H1 (cell line): ENCODE results near the gene NDUFB8. TPM values are rescaled to one million over a fixed set of nuclear protein-coding genes. Genes with fewer than 3 reads are reported as not detected.

Experiments used
- CTCF ChIA-PET: fragments of 300-600 bp; sonication (Branson Sonifier 250); formaldehyde crosslinking; loops from one replicate; lab custom pipeline; 2021; ENCODE audit not compliant: partially characterized antibody; lab: Charles Lee
- POLR2A ChIA-PET: fragments of 300-600 bp; sonication (Branson Sonifier 250); formaldehyde crosslinking; loops from one replicate; lab custom pipeline; 2021; ENCODE audit warnings: inconsistent platforms; ENCODE audit not compliant: partially characterized antibody; lab: Charles Lee
- DNase-seq, 2 experiments: peaks; one replicate each; pipeline versions ENCODE4 v3.0.0 to v3.0.0-alpha.2; 2010 to 2022; ENCODE audit warnings: low spot score in 2 of 2, low read depth in 1 of 2, mixed read lengths in 1 of 2
- FAIRE-seq: peaks from 2 replicates; lab custom pipeline; 2011; peaks lifted over from hg19 to GRCh38; lab: Jason Lieb, UNC
- H2AFZ ChIP-seq: 2 replicates; pipeline ENCODE4 v1.8.1; 2012; ENCODE audit warnings: low read length, inconsistent platforms
- H2AK5ac ChIP-seq: 2 replicates; pipeline ENCODE4 v1.6.1; 2013; ENCODE audit warnings: low read depth, low read length
- H2BK120ac ChIP-seq: replicated peaks from 2 replicates; pipeline ENCODE3; 2013; ENCODE audit warnings: low read depth, low read length, inconsistent platforms
- H2BK12ac ChIP-seq: 2 replicates; pipeline ENCODE4 v1.6.1; 2013; ENCODE audit warnings: low read depth, low read length
- H2BK15ac ChIP-seq: 2 replicates; pipeline ENCODE4 v1.6.1; 2013; ENCODE audit warnings: low read length
- H2BK20ac ChIP-seq: 2 replicates; pipeline ENCODE4 v1.6.1; 2013; ENCODE audit warnings: low read length
- H2BK5ac ChIP-seq: 2 replicates; pipeline ENCODE4 v1.6.1; 2013; ENCODE audit warnings: low read depth, low read length
- H3K14ac ChIP-seq: 2 replicates; pipeline ENCODE4 v1.6.1; 2013; ENCODE audit warnings: inconsistent platforms; ENCODE audit not compliant: insufficient read length
- H3K18ac ChIP-seq: 2 replicates; pipeline ENCODE4 v1.6.1; 2013; ENCODE audit warnings: low read length; ENCODE audit errors: extremely low read depth
- H3K23ac ChIP-seq: 2 replicates; pipeline ENCODE4 v1.6.1; 2013; ENCODE audit warnings: inconsistent platforms; ENCODE audit not compliant: insufficient read length
- H3K23me2 ChIP-seq: 2 replicates; pipeline ENCODE4 v1.6.1; 2013; ENCODE audit warnings: low read depth, low read length
- H3K27ac ChIP-seq: 2 replicates; pipeline ENCODE4 v1.6.1; 2011; ENCODE audit warnings: low read depth, low read length, inconsistent platforms
- H3K27me3 ChIP-seq, 4 experiments: replicated peaks in 1 of 4; 1 replicate in 1 of 4; 2 replicates in 3 of 4; pipeline versions ENCODE4 v1.6.1 to v1.8.1; 2011 to 2013; ENCODE audit warnings: low read length in 3 of 4, mild to moderate bottlenecking in 3 of 4, inconsistent platforms in 2 of 4, mixed read lengths in 2 of 4, moderate library complexity in 1 of 4; ENCODE audit not compliant: control insufficient read depth in 3 of 4, insufficient read depth in 3 of 4; ENCODE audit errors: extremely low read depth in 1 of 4
- H3K36me3 ChIP-seq, 4 experiments: 2 replicates each; pipeline versions ENCODE4 v1.6.1 to v1.8.1; 2011 to 2013; ENCODE audit warnings: mild to moderate bottlenecking in 4 of 4, low read length in 3 of 4, moderate library complexity in 2 of 4, control low read depth in 1 of 4, inconsistent platforms in 1 of 4; ENCODE audit not compliant: insufficient read depth in 4 of 4, control insufficient read depth in 2 of 4
- H3K4ac ChIP-seq: replicated peaks from 2 replicates; pipeline ENCODE3; 2013; ENCODE audit warnings: low read length, low read depth, mixed read lengths, inconsistent platforms; ENCODE audit not compliant: insufficient read length
- H3K4me1 ChIP-seq, 4 experiments: replicated peaks in 1 of 4; 1 replicate in 1 of 4; 2 replicates in 3 of 4; pipeline versions ENCODE4 v1.6.1 to v1.8.1; 2011 to 2013; ENCODE audit warnings: low read length in 3 of 4, inconsistent platforms in 2 of 4, mixed read lengths in 1 of 4; ENCODE audit not compliant: insufficient read depth in 4 of 4, control insufficient read depth in 3 of 4
- H3K4me2 ChIP-seq, 2 experiments: 2 replicates each; pipeline versions ENCODE4 v1.6.1 to v1.8.1; 2011 to 2013; ENCODE audit warnings: low read depth in 2 of 2, low read length in 2 of 2, control low read depth in 1 of 2, inconsistent platforms in 1 of 2, mild to moderate bottlenecking in 1 of 2; ENCODE audit not compliant: insufficient read depth in 1 of 2
- H3K4me3 ChIP-seq, 4 experiments: fragments of 200-600, 300-600 bp in 1 of 4; sonication (generic), shearing (Covaris generic), sonication (Bioruptor Twin) in 1 of 4; 2 replicates each; pipeline versions ENCODE4 v1.5.1 to v1.8.1; 2011 to 2016; ENCODE audit warnings: low read length in 4 of 4, low read depth in 3 of 4, control low read depth in 2 of 4, inconsistent platforms in 2 of 4, mild to moderate bottlenecking in 2 of 4, mixed read lengths in 1 of 4, moderate library complexity in 1 of 4; ENCODE audit not compliant: insufficient read depth in 2 of 4; ENCODE audit errors: extremely low read depth in 1 of 4
- H3K56ac ChIP-seq: replicated peaks from 2 replicates; pipeline ENCODE3; 2013; ENCODE audit warnings: low read depth, mild to moderate bottlenecking, mixed read lengths, low read length, inconsistent platforms; ENCODE audit not compliant: insufficient read length
- H3K79me1 ChIP-seq: 2 replicates; pipeline ENCODE4 v1.6.1; 2013; ENCODE audit warnings: low read depth, low read length, control low read depth
- H3K79me2 ChIP-seq, 2 experiments: 2 replicates each; pipeline versions ENCODE4 v1.6.1 to v1.8.1; 2012 to 2013; ENCODE audit warnings: low read length in 2 of 2, mild to moderate bottlenecking in 2 of 2, inconsistent platforms in 1 of 2; ENCODE audit not compliant: insufficient read depth in 2 of 2, control insufficient read depth in 1 of 2
- H3K9ac ChIP-seq, 4 experiments: replicated peaks in 1 of 4; 1 replicate in 1 of 4; 2 replicates in 3 of 4; pipeline versions ENCODE4 v1.6.1 to v1.8.1; 2011 to 2013; ENCODE audit warnings: low read depth in 3 of 4, low read length in 3 of 4, control low read depth in 2 of 4, mild to moderate bottlenecking in 2 of 4, moderate library complexity in 2 of 4, inconsistent platforms in 1 of 4; ENCODE audit errors: extremely low read depth in 1 of 4
- H3K9me3 ChIP-seq, 2 experiments: 2 replicates each; pipeline versions ENCODE4 v1.6.1 to v1.8.1; 2012 to 2013; ENCODE audit warnings: mild to moderate bottlenecking in 2 of 2, moderate library complexity in 2 of 2, control low read depth in 1 of 2, inconsistent platforms in 1 of 2, low read depth in 1 of 2, low read length in 1 of 2, mixed read lengths in 1 of 2; ENCODE audit not compliant: insufficient read depth in 2 of 2
- H4K20me1 ChIP-seq, 2 experiments: replicated peaks in 1 of 2; 2 replicates each; pipeline versions ENCODE3 to v1.8.1; 2011 to 2013; ENCODE audit warnings: inconsistent platforms in 2 of 2, low read length in 2 of 2, mild to moderate bottlenecking in 1 of 2; ENCODE audit not compliant: insufficient read depth in 2 of 2, control insufficient read depth in 1 of 2
- H4K5ac ChIP-seq: 2 replicates; pipeline ENCODE4 v1.6.1; 2013; ENCODE audit warnings: low read length, low read depth, mixed read lengths, inconsistent platforms; ENCODE audit not compliant: insufficient read length
- H4K8ac ChIP-seq: 2 replicates; pipeline ENCODE4 v1.8.0; 2013; ENCODE audit warnings: mild to moderate bottlenecking, moderate library complexity, low read length, inconsistent platforms; ENCODE audit not compliant: insufficient read depth; ENCODE audit errors: extremely low read depth
- H4K91ac ChIP-seq: replicated peaks from 2 replicates; pipeline ENCODE3; 2013; ENCODE audit warnings: low read length, mixed read lengths, inconsistent platforms; ENCODE audit not compliant: insufficient read length
- CHD2 ChIP-seq: IDR thresholded peaks from 2 replicates; pipeline ENCODE4 v1.6.1; 2012; ENCODE audit warnings: low read length, improper control_type of control experiment
- KDM1A ChIP-seq: fragments of 200-600, 300-600 bp; sonication (generic); IDR thresholded peaks from 2 replicates; pipeline ENCODE4 v1.7.1; 2016; ENCODE audit warnings: mild to moderate bottlenecking, low read length, borderline replicate concordance
- RNF2 ChIP-seq: fragments of 200-900, 300-1000 bp; sonication (generic); IDR thresholded peaks from 2 replicates; pipeline ENCODE4 v1.7.1; 2016; ENCODE audit warnings: borderline replicate concordance, low read depth, mild to moderate bottlenecking, antibody characterized with exemption, low read length; ENCODE audit not compliant: poor library complexity, severe bottlenecking; ENCODE audit errors: missing control alignments
- SUZ12 ChIP-seq: fragments of 200-600 bp; sonication (generic); IDR thresholded peaks from 2 replicates; pipeline ENCODE4 v1.6.1; 2012; ENCODE audit warnings: mild to moderate bottlenecking, inconsistent platforms, low read length, moderate library complexity, mixed read lengths
- WGBS, 2 experiments: shearing (Covaris generic) in 1 of 2; methylation state at CpG; one replicate each; pipeline versions ENCODE4 v1.1.6 to v1.1.7; 2013 to 2015; ENCODE audit warnings: low lambda C conversion rate in 2 of 2, mixed read lengths in 2 of 2, inconsistent platforms in 1 of 2, low coverage in 1 of 2, missing lambda C conversion rate in 1 of 2; ENCODE audit not compliant: insufficient replicate concordance in 2 of 2, insufficient coverage in 1 of 2, insufficient read length in 1 of 2; ENCODE audit errors: extremely low coverage in 1 of 2, missing lambda C conversion rate in 1 of 2; 5-methylcytosine and 5-hydroxymethylcytosine counted together
- polyA plus RNA-seq, 7 experiments: library from polyadenylated mRNA; depleted of rRNA in 3 of 7; stranded (reverse) in 5 of 7; unstranded in 2 of 7; fragments of >200 nt in 5 of 7; fragments of 200-250 nt in 2 of 7; gene quantifications; 1 replicate in 5 of 7; 2 replicates in 1 of 7; 4 replicates in 1 of 7; pipeline versions ENCODE4 v1.2.1 to v1.2.3, GENCODE V29; 2011 to 2013; ENCODE audit warnings: missing spikeins in 2 of 7, mixed read lengths in 2 of 7
- total RNA-seq: library from RNA; stranded (reverse); fragmentation: NEBNext Ultra II Directional; extraction: Animal tissue kit (Norgen Biotek cat#: 25700); gene quantifications from 2 replicates; pipeline ENCODE4 v1.2.1, GENCODE V29; 2021

NDUFB8 gene
- total and polyA plus RNA-seq, 2 of the 8 experiments (the other 6 are each of a cell fraction or from before 2014, with no cell fraction given), result 175 to 455 TPM

DNA sequence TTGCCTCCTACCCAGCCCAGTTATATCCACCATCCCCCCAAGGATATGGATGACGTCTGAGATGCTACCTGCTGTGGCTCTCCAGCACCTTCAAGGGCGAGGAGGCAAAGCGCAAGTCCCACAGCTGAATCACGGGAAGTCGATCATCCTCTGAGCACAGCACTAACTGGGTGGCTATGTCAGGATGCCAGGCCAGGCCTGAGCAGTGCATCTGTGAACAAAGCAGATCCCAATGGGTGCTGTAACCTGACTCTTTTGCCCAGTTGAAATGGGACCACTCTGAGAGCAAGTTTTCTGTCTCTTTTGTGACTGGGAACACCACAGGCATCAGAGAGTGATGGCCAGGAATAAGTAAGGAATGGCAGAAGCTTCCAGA, 22.3 kb downstream of the NDUFB8 start:
- ChIA-PET CTCF (interaction anchor here (1.2 to 13.4 kb wide), 13 partner anchors 11 to 371 kb away, joined by 3 to 190 read pairs (median 12); partner anchors contain the start of gene SEC31B), POLR2A (interaction anchor here (0.9 to 2.5 kb wide), 2 partner anchors 21 to 133 kb away, joined by 5 to 9 read pairs; no protein-coding TSS in a partner anchor)
- no peak overlapping the region for H2BK15ac ChIP-seq

More for the DNA sequence above, 22.3 kb downstream of the NDUFB8 start:
- H3K4me2 ChIP-seq, result no peak overlapping the region
- no peak overlapping the region for H3K14ac ChIP-seq
- H2AK5ac ChIP-seq, result no peak overlapping the region
- DNase-seq (no peak), FAIRE-seq (no peak)
- H4K5ac ChIP-seq, result no peak overlapping the region
- H3K4me1 ChIP-seq, result no peaks in the 10 kb centered on the region; a peak in 1 of 7 replicates
- H3K27me3 ChIP-seq, result peaks cover 0 to 11% (median 4%) of the 10 kb centered on the region in 4 experiments; a peak in 3 of 7 replicates
- H3K79me2 ChIP-seq, result no peaks in the 10 kb centered on the region
- no peak overlapping the region for H3K56ac ChIP-seq
- no peak overlapping the region for H3K4me3 ChIP-seq
- H3K9me3 ChIP-seq, result no peaks in the 10 kb centered on the region
- no peak overlapping the region for H3K18ac ChIP-seq
- H3K79me1 ChIP-seq, result no peaks in the 10 kb centered on the region
- no peak overlapping the region for H3K23ac ChIP-seq
- no peak overlapping the region for H2BK20ac ChIP-seq
- H4K8ac ChIP-seq, result no peak overlapping the region
- H3K9ac ChIP-seq, result no peak overlapping the region
- WGBS, 2 experiments, result 87% methylated on average over 5 of the region's 5 CpGs; no CpG with 5 or more reads in 1 of the 2 experiments
- H3K23me2 ChIP-seq, result no peaks in the 10 kb centered on the region; the same call in 1 of the 2 replicates
- no peaks in the 10 kb centered on the region for H3K36me3 ChIP-seq
- no peak overlapping the region for H3K4ac ChIP-seq
- no peak overlapping the region for H2BK5ac ChIP-seq
- no peak overlapping the region for H2BK120ac ChIP-seq
- H2BK12ac ChIP-seq, result no peak overlapping the region; the same call in 1 of the 2 replicates
- no peak overlapping the region for H3K27ac ChIP-seq
- H4K91ac ChIP-seq, result no peak overlapping the region
- TF ChIP-seq KDM1A (no peak), CHD2 (no peak), RNF2 (no peak), SUZ12 (no peak)
- peaks cover 0 to 5% of the 10 kb centered on the region in 2 experiments for H4K20me1 ChIP-seq
- no peak overlapping the region for H2AFZ ChIP-seq
